Suppressor macrophage treated with lipopolysaccharide for 1 hour (primary cell): Measurements from ENCODE around the gene COQ5.

Experiments used
- DNase-seq, 3 donors: peaks; one replicate each; pipeline ENCODE4 v3.0.0-alpha.2; 2020 to 2022

COQ5 gene

DNA sequence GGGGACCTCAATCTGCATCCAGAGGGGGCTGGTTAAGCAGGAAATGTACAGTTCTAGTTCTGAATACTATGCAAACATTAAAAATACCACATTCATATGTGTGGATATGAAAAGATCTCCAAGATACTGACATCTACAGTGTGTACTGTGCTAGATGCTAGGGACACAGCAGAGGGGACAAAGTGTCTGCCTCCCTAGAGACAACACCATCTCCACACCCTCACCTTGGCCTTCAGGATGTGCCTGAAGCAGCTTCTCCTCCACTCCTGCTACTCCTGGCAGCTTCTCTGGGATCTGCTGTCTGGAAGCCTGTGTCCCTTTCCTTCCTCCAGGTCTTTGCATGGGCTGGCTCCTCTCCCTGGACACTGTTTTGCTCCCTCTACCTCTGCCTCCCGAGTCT, 48.7 kb downstream of the COQ5 start:
- DNase-seq = no peak

DNA sequence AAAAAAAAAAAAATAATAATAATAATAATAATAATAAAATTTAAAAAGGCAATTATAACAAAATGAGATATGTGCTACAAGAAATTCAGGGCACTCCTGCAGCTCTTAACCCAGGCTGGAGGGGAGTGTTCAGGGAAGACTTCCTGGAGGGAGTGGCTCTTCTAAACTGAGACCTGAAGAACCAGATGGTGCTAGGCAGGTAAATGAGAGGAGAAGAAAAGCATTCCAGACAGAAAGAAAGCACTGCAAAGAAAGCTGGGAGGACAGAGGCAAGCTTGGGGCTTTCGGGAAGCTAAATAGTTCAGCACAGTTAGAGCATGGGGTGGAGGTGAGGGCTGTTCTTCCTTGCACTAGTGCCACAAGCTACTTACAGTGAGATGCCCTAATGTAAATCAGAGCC, 49.5 kb downstream of the COQ5 start:
- DNase-seq = no peak

DNA sequence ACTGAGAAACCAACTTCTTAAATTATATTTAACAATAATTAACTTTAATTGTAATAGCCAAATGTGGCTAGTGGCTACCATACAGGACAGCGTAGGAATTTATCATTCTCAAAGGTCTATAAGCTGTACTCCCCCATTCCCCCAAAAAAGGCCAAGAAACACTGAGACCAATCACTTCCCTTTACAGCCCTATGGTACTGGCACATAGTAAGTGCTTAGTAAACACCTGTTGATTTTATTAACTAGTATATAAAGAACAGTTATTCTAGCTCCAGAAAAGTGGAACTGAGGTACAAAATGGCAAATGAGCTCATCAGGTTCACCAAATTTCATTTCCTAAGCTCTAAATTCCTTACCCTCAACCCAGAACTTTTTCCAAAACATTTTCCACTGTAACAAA, 53.3 kb downstream of the COQ5 start:
- no peak for DNase-seq

DNA sequence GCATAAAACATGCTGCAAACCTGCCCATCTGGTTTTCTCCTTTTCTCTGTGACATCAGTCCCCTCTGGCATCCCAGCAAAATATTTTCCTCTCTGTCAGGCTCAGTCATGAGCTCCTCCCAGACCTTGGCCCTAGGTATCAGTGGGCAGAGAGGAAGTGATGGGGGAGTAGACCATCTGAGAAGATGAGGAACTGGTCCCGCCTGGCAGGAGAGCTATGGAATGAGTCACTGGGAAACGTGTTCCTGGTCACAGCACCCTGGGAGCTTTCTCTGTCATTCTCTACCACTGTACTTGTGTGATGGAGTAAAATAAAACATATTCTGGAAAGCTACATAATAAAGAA, 54.4 kb downstream of the COQ5 start:
- peak; percentile 83 to 88 (median 86) for DNase-seq

DNA sequence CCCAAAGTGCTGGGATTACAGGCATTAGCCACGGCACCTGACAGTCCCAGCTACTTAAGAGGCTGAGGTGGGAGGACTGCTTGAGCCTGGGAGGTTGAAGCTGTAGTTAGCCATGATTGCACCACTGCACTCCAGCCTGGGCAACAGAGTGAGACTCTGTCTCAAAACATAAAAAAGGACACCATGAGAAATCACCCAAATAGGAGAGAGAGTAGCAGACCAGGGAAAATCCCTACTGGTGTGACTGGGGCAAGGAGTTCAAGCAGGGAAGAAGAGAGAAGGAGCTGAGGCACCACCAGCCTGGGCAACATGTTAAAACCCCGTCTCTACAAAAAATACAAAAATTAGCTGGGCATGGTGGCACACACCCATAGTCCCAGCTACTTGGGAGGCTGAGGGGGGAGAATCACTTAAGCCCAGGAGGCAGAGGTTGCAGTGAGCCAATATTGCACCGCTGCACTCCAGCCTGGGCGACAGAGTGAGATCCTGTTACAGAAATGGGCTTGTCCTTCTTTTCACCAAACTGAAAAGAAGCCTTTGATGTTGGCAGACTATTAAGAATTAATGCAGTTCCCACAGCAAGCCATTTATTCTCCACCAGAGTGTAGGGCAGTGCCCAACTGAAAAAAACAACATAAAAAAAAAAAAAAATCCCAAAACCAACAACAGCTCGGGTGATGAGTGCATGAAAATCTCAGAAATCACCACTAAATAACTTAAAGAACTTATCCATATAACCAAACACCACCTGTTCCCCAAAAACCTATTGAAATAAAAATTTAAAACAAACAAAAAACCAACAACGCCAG, 54.9 kb downstream of the COQ5 start:
- DNase-seq = peak; percentile 29 to 55 (median 41)

DNA sequence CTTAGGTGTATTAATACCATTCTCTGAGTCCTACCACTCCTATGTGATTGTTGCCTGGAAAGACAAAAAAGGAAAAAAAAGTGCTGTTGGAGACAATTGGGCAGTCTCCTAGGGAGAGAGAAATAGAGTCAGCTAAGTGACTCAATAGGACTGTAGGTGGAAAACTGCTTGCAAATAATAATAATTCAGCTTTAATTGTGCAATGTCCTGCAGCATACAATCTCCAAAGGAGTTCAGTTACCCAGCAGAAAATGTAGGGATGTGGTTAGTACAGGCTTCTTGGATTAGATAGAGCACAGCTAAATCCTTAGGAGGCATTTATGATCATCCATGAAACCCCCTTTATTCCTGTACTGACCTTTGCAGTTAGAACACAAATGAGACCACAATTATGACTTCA, 56.4 kb downstream of the COQ5 start:
- DNase-seq = peak in 2 of 3 donors; percentile 43 to 53

DNA sequence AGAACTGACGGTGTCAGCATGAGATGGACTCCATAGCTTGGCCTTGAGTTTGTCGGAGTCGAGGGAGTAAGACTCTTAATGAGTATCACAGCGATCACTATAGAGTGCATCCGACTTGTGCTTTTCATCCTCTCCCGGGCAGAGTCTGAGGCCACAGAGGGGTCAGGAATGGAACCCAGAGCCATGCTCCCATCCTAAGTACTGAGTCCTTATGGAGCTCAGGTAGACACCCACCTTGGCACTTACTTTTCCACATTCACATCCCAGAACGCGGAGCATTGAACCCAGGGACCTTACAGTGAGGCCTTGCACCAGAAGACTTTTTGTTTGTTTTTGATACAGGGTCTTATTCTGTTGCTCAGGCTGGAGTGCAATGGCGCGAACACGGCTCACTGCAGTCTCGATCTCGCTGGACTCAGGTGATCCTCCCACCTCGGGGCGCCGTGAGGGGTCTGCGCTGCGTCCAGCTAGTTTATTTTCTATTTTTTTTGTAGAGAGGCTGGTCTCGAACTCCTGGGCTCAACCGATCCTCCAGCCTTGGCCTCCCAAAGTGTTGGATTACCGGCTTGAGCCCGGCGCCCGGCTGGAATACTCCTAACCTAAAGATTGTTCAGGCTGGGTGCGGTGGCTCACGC, 58.7 kb downstream of the COQ5 start:
- no peak for DNase-seq

DNA sequence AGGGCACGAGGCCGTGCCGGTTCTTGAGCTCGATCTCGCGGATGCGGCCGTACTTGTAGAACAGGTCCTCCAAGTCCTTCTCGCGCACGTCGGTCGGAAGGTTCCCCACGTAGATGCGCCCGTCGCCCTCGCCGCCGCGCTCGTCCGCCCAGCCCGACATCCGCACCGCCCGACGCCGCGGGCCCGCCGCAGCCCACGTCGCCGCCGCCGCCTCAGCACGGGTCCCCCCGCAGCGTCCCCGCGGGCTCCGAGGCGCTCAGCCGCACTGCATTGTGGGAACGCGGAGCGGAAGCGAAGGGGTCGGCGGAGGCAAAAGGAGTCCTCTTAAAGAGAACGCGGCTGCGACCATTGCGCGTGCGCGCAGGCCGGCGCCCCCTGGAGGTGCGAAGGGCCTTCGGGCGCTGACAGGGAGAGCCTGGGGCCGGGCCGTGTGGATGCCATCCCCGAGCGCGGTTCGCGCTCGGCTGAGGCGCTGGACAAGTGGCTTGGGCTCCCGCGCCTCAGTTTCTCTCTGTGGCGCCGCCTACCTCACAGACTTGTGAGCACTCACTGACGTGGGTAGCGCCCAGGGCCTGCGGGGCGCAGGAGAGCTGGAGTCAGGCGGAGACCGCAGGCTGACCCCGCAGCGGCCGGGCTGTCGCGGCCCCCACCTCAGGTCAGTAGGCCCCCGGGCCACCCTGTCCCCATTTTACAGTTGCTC, 59.4 kb downstream of the COQ5 start, which contains the start of gene SRSF9:
Gene SRSF9, minus strand, starts transcription at position 299 of the 700 bp plus-strand sequence. Its CDS starts 139 bp downstream, at position 160.
- peak; percentile 98 to 99 (median 99) for DNase-seq

DNA sequence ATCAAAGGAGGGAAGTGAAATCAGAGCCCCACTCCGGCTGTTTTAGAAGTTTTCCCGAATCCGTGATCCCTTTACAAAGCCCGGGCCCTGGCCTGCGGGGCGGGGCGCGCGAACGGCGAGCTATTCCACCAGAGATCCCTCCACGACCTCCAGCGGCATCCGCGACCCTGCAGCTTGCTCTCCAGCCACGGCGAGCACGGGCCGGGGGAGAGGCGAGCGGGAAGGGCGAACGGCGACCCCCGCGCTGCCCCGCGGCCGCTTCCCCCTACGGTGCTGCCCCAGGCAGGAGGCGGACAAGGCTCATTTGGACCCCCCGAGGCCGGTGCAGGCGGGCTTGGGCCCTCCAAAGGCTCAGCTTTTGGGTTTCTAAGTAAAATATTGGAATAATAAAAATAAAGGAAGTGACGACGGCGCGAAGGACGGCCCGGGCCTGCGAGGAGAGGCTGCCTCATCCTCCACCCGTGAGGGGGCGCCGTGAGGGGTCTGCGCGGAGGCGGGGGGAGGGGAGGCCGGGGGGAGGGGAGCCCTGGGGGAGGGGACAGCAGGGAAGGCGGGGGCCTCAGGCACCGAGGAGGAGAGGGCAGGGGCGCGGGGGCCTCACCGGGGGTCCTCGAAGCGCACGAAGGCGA, 60.0 kb downstream of the COQ5 start:
- peak in 2 of 3 donors; percentile 39 to 57 for DNase-seq

DNA sequence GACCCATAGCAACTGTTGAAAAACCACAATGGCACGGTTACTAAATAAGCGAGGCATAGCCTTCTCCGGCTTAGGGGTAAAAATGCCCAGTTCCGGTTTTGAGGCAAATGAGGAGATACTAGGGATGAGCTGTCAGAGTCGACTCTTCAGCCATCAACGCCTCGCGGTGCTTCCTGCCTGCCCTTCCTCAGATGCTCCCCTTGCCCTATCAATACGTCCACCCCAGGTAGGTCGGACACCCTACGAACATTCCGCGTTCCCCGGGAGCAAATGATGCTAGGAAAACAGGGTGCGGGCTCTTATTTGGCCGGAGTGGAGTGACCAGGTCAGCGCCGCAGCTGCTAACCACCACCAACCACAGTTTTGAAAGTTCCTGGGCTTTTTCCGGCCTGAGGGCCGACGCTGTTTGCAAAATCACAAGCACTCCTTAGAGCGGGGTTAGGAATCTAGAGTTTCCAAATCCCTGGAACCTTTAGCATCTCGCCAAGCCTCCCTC, 60.6 kb downstream of the COQ5 start:
- DNase-seq = peak; percentile 69 to 78 (median 71)

DNA sequence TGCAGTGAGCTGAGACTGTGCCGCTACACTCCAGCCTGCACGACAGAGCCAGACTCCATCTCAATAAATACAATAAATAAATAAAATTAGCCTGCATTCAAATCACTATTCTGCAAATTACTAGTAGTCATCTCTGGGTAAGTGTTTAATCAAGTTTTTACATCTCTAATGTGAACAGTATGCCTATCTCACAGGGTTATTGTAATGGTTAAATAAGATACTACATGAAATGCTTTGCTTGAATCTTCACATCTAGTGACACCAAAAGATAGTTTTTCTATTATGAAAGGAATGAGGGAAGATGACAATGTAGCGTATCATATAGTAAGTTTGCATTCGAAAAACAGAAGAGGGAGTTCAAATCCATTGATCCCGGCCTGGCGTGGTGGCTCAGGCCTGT, 61.5 kb downstream of the COQ5 start:
- DNase-seq = no peak

DNA sequence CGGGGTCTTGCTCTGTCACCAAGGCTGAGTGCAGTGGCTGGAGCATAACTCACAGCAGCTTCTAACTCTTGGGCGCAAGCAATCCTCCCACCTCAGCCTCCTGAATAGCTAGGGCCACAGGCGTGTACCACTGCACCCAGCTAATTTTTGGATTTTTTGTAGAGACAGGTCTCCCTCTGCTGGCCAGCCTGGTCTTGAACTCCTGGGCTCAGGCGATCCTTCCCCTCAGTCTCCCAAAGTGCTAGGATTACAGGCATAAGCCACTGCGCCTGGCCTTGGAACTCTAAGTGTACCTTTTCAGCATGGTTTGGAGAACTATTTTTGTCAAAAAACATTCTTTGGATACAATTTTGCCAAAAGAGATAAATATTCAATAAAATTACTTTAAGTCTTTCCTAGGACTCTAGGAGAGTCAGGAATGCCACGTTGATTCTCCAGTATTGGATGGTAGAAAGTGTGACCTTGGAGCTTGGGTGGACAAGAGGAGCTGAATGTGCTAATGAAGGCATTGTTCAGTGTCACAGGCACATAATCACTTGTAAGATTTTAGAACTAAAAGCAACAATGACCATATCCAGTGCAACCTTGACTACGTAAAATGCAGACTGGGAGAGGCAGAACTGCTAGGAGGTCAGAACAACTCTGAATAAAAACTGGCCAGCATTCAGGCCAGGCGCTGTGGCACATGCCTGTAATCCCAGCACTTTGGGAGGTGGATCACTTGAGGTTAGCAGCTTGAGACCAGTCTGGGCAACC, 62.2 kb downstream of the COQ5 start:
- DNase-seq = peak; percentile 53 to 65 (median 64)

DNA sequence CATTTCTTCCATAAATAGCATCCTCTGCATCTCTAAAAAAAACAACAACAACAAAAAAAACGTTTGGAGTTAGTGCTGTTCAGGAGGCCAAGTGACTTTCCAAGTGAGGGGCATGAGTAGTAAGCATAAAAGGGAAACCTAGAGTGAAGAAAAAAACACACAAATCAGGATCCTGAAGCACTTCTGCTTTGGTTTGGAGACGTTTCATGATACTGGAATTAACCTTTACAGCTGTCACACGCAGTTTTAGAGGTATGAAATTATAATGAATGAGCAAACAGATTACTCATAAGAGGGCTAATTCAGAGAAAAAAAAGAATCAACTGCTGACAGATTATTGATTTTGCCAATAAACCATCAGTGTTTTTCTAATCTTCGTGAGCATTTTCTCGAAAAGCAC, 63.2 kb downstream of the COQ5 start:
- peak; percentile 45 to 73 (median 59) for DNase-seq

DNA sequence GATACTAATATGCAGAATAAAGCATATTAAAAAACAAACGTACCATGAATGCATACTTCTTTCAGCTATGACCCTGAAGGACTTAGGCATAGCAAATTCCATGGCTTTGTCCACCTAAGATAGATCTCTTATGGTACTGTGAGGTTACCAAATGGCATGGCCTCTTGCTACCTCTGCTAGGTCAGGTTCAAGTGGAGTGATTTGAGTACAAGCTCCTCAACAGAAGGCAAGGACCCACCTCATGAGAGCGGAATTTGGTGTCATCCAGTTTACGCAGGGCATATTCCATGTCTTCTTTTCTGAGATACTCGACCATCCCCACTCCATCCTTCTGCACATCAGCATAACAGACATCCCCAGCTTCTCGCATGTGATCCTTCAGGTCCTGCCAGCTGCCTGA, 65.2 kb downstream of the COQ5 start:
- DNase-seq = no peak

DNA sequence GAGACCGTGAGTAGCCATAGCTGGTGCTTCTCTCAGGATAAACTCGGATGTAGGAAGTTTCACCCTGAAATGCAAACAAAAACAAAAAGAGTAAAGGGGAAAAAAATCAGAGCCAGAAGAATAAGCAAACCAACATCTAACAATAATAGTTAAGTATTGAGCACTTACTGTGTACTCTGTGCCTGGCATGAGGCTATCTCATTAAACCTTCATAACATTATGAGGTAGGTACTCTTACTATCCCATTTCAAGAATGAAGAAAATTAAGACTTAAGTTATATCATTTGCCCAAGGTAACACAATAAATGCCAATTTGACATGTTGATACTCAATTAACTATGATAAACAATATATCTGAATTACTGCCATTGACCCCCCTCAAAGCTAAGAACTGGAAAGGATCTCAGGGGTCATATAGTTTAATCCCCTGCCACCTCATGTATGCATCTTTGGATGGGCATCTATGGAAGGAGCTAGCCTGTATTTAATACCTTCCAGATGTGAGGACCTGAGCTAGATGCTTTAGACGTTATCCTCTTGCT, 66.8 kb downstream of the COQ5 start:
- no peak for DNase-seq

DNA sequence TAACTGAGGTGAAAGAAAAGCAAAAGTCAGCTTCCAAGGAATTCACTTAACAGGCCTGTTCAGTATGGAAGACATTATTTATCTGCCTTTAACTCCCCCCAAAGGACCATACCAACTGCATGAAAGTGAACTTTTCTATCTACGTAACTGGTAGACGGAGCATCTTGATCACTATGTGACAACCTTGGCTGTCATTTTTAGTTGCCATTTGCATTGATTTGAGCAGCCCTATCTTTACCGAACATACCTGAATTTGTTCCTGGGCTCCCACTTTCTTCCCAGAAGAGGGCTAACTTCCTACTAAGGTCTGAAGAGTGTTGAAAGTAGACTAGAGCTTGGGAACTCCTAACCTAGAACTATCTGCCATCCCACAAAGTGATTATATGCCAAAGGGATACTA, 68.8 kb downstream of the COQ5 start:
- no peak for DNase-seq

DNA sequence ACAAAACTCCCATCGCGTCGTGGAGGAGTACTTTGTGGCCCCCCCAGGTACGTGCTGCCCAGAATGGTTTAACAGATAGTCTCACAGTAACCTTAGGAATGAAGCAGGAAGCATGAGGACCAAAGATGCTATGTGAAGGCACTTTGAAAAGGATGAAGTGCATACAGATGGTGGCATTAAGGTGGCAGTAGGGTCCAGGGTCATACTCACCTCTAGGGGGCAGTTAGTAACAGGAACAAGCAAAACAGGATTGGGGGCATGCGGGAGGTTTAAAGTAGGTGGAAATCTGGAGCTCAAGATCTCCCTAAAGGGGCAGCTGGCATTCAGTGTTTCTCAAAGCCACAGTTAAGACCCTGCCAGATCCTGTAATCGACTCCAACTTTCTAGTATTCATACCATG, 71.8 kb downstream of the COQ5 start:
- no peak for DNase-seq

DNA sequence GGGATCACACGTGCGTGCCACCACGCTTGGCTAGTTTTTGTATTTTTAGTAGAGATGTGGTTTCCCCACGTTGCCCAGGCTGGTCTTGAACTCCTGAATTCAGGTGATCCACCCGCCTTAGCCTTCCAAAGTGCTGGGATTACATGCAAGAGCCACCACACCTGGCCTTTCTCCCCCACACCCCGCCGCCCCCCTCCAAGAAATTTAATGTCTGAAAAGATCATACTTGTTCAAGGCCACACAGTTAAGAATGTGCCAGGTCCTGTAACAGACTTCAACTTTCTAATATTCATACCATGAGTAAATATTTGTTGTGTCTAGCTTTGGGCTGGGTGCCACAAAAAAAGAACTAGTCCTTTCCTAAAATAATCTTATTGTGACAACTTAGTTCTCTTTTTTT, 73.7 kb downstream of the COQ5 start:
- no peak for DNase-seq

DNA sequence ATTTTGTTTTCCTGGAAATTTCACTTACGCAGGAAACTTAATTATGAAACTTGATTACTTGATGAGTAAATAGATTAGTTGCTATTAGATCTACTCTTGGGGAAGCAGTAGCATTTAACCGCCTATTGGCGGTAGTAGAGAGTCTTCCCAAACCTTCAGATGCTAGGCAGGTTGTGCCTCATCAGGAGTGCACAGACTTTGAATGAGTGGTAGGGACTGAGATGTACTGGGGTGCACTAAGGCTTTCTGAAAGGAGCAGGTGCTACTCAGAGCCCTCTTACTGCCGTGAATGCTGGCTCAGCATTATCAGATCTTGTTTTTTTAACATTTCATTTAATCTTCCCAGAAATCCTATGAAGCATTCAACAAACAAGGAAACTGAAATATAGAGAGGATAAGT, 75.0 kb downstream of the COQ5 start:
- peak; percentile 44 to 60 (median 56) for DNase-seq
